ENCODE results near the gene LLGL1. TPM values are rescaled to one million over a fixed set of nuclear protein-coding genes. Genes with fewer than 3 reads are reported as not detected.

Gene LLGL1
- total RNA-seq, 2 donors from 2014 or later, result 13.9 to 16.2 TPM

DNA sequence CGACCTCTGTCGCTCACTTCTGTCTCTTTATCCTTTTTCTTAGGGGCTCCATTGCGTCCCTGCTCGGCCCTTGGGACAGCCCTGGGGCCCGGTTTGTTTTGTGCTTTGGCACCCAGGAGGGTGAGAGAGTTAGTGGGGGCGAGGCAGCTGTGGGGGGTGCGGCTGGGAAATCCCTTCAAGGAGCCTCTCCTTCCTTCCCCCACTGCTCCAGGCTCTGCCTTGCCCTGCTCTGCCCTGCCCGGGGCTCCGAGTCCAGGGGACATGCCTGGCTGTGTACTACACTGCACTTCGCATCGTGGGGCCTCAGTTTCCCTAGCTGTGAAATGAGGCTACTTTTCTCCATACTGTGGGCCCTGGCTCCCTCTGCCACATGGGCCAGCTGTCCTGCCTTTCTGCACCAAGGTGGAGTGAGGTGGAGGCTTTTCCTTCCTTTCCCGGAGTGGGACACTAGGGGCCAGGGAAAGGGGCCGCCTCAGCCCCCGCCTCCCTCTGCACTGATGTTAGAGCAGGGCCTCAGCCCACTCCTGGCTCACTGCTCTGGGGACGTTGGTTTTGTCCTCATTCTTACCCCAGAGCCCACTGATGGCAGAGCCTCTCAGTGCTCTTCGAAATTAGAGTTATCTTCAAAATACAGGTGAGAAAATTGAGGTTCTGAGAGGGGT, 980 bp downstream of the LLGL1 start:
- DNase-seq (ENCODE audit: low spot score), result no peak

GRCh38 chr17:18227635-18228034, 2.2 kb downstream of the LLGL1 start:
- intact Hi-C loops (cut with DNase I), result no loop called here
- DNase-seq (ENCODE audit: low spot score), result no peak

More for the DNA sequence above, 980 bp downstream of the LLGL1 start:
- intact Hi-C loops (cut with DNase I), result loop anchor here in 1 of 2 donors (1.0 kb wide), 1 partner anchor 29 kb away; no protein-coding TSS in a partner anchor

- intact Hi-C loops (cut with DNase I), result no loop called here
- DNase-seq (ENCODE audit: low spot score), result no peak
Observed at GRCh38 chr17:18228176-18228682, 2.8 kb downstream of the LLGL1 start.

DNA sequence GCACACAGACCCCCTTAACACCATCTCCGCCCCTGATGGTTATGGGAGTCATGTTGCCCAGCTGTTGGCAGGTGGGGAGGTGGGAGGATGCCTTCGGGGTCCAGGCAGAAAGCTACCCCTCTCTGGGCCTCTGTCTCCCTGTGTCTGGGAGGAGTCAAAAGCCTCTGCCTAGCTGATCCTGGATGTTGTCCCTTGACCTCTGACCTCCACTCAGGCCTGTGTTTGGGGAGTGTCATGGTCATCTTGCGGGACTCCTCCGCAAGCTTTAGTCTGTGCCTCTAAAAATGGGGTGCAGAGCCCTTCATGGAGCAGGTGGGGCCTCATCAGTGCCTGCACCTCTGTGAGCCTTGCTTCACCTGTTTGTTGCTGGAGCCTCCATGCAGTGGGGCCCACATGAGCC, 3.8 kb downstream of the LLGL1 start:
- intact Hi-C loops (cut with DNase I), result no loop called here
- no peak for DNase-seq (ENCODE audit: low spot score)

GRCh38 chr17:18229771-18230170, 4.3 kb downstream of the LLGL1 start:
- intact Hi-C loops (cut with DNase I), result no loop called here
- DNase-seq (ENCODE audit: low spot score), result no peak

DNA sequence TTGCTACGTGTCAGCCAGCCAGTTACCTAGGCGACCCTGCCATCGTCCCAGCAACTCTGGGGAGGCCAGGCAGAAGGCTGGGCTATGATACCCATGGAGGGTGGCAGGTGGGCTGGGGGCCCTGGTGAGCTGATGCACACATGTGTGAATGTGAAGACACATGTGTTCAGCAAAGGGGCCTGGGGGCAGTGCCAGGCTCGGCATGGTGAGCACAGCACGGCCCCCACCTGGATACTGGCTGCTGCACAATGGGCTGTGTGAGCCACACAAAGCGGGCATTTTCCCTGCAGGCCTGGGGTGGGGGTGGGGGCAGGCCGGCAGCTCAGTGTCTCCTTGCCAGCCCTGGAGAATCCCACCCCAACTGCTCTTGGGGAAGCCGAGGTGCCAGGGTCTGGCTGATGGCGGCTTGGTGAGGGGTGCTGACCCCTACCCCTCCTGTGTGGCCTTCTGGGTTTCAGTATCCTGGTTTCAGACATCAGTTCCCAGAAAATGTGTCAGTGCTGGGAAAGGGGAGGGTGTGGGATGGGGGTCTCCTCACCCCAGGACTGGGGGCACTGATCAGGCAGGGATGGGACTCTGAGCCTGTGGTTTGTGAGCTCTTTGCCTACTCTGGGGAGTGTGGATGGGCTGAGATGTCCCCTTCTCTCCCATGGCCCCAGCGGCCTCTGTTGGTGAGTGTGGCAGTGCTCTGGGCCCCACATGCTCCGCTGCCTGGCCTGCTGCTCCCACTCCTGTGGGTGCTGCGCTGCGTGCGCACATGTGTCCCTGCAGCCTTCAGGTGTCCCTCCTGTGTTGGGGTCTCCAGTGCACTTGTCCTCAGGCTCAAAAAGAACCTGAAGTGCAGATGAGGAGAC, 5.1 kb downstream of the LLGL1 start:
- no peak for DNase-seq (ENCODE audit: low spot score)
- intact Hi-C loops (cut with DNase I), result no loop called here

DNA sequence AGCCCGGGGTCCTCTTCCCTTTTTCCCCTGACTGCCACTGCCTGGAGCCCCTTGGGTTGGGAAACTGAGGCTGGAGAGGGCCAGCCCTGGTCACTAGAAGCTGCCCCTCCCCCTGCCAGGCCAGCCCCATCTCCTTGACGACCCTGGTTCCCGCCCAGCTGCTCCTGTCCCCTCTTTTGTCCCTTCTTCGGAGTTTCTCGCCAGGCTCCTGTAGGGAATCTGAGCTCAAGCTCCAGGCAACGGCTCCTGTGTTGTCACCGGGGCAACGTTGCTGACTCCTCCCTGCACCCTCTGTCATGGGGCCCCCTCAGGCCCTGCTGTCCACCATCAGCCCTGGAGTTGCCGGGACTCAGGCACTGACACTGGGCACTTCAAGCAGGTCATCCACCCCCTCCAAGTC, 5.7 kb downstream of the LLGL1 start:
- DNase-seq (ENCODE audit: low spot score), result no peak
- intact Hi-C loops (cut with DNase I), result no loop called here

DNA sequence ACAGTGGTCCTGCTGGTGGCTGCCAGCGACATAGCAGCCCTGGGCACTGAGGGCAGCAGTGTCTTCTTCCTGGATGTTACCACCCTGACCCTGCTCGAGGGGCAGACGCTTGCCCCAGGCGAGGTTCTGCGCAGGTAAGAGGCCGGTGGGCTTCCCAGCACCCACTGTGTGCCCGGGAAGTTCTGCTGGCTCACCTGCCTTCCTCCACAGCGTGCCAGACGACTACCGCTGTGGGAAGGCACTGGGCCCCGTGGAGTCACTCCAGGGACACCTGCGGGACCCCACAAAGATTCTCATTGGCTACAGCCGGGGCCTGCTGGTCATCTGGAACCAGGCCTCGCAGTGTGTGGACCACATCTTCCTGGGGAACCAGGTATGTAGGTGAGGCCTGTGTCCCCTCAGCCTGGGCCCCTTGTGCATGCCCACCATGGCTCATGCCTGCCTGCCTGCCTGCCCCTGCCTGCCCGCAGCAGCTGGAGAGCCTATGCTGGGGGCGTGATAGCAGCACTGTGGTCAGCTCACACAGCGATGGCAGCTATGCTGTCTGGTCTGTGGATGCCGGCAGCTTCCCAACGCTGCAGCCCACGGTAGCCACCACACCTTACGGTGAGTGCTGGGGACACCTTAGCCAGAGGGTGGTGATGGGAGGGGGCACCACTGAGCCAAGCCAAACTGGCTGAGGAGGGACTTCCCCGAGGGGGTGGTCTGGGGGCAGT, 8.5 kb downstream of the LLGL1 start:
- intact Hi-C loops (cut with DNase I), result loop anchor here in 1 of 2 donors (1.0 kb wide), 1 partner anchor 21 kb away; no protein-coding TSS in a partner anchor

DNA sequence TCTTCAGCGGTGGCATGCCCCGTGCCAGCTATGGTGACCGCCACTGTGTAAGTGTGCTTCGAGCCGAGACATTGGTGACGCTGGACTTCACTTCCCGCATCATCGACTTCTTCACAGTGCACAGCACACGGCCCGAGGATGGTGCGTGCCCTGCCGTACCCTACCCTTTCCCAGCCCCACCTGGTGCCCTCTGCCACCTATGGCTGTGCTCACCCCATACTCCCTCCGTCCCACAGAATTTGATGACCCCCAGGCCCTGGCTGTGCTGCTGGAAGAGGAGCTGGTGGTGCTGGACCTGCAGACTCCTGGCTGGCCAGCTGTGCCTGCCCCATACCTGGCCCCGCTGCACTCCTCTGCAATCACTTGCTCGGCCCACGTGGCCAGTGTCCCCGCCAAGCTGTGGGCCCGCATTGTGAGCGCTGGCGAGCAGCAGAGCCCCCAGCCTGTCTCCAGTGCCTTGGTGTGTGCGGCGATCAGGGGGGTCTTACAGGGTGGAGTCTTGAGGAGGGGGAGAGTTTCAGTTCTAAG, 9.5 kb downstream of the LLGL1 start:
- no peak for DNase-seq (ENCODE audit: low spot score)
- intact Hi-C loops (cut with DNase I), result no loop called here

More for the DNA sequence above, 8.5 kb downstream of the LLGL1 start:
- DNase-seq (ENCODE audit: low spot score), result no peak

- intact Hi-C loops (cut with DNase I), result no loop called here
- no peak for DNase-seq (ENCODE audit: low spot score)
Observed at GRCh38 chr17:18235743-18236256, 10.4 kb downstream of the LLGL1 start.

- intact Hi-C loops (cut with DNase I), result no loop called here
- DNase-seq (ENCODE audit: low spot score), result no peak
Observed at GRCh38 chr17:18236494-18236893, 11.1 kb downstream of the LLGL1 start.

GRCh38 chr17:18237461-18237860, 12.0 kb downstream of the LLGL1 start:
- intact Hi-C loops (cut with DNase I), result no loop called here

GRCh38 chr17:18238299-18238698, 12.9 kb downstream of the LLGL1 start:
- intact Hi-C loops (cut with DNase I), result no loop called here
- no peak for DNase-seq (ENCODE audit: low spot score)

More at GRCh38 chr17:18237461-18237860, 12.0 kb downstream of the LLGL1 start:
- DNase-seq (ENCODE audit: low spot score), result no peak

GRCh38 chr17:18240449-18240848, 15.0 kb downstream of the LLGL1 start:
- DNase-seq (ENCODE audit: low spot score), result no peak
- intact Hi-C loops (cut with DNase I), result loop anchor here in 1 of 2 donors (10.0 kb wide), 1 partner anchor 84 kb away; no protein-coding TSS in a partner anchor

DNA sequence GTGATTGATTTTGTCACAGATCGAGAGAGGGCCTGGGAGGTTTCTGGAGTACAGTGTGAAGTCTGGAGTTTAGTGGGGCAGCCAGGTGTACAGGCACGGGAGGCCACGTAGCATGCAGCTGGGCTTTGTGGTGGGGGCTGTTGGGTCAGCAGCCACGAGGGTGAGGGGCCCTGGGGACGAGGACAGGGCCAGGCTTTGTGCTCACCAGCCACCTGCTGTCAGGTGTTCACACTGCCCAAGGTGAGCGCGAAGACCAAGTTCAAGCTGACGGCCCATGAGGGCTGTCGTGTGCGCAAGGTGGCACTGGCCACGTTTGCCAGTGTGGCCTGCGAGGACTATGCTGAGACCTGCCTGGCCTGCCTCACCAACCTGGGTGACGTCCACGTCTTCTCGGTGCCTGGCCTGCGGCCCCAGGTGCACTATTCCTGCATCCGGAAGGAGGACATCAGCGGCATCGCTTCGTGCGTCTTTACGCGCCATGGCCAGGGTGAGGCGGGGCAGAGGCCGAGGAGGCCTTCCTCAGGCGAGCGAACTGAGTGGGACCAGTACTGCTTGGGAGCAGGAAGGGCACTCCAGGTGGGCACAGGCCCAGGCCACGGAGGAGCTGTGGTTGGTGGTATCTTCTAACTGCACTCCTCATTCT, 15.9 kb downstream of the LLGL1 start:
- no peak for DNase-seq (ENCODE audit: low spot score)
- intact Hi-C loops (cut with DNase I), result loop anchor here in 1 of 2 donors (10.0 kb wide), 1 partner anchor 83 kb away; no protein-coding TSS in a partner anchor

- intact Hi-C loops (cut with DNase I), result loop anchor here in 1 of 2 donors (10.0 kb wide), 1 partner anchor 80 kb away; no protein-coding TSS in a partner anchor
- no peak for DNase-seq (ENCODE audit: low spot score)
Observed at GRCh38 chr17:18245038-18245776, 19.8 kb downstream of the LLGL1 start.

DNA sequence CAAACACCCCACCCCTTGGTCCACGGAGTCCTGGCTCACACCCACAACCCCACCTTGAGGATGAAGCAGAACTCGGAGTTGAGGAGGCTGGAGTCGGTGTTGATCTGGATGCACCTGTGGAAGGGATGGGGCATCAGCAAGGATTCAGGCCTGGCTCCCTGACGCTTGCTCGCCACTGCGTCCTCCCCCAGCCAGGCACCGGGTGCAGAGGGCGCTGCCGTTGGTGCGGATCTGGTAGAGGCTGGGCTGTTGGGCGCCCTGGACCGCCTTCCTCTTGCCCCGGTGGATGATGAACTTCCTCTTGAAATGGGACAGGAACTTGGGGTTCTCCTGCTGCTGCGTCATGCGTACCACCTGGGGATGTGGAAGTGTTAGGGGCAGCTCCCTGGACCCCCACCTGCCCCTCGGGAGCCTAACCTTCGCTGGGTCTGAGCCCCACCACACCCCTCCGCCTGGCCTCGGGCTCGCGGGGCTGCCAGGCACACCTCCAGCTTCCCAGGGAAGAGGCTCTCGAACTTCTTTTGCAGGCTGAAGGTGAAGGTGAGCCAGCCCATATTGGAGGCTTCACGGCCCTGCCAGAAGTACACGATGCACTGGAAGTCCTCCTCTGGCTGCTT, 20.8 kb downstream of the LLGL1 start:
- DNase-seq (ENCODE audit: low spot score), result no peak
- intact Hi-C loops (cut with DNase I), result loop anchor here in 1 of 2 donors (10.0 kb wide), 1 partner anchor 79 kb away; no protein-coding TSS in a partner anchor
